ENCODE data around the gene ANP32B.

The ANP32B gene

GRCh38 chr9:98057138-98057799, 74.1 kb downstream of the ANP32B start:
- in situ Hi-C loops (cut with HindIII; ENCODE audit: low sequenced_read_pairs): no loop called here

GRCh38 chr9:98062161-98062560, 79.0 kb downstream of the ANP32B start:
- in situ Hi-C loops (cut with HindIII; ENCODE audit: low sequenced_read_pairs): no loop called here

DNA sequence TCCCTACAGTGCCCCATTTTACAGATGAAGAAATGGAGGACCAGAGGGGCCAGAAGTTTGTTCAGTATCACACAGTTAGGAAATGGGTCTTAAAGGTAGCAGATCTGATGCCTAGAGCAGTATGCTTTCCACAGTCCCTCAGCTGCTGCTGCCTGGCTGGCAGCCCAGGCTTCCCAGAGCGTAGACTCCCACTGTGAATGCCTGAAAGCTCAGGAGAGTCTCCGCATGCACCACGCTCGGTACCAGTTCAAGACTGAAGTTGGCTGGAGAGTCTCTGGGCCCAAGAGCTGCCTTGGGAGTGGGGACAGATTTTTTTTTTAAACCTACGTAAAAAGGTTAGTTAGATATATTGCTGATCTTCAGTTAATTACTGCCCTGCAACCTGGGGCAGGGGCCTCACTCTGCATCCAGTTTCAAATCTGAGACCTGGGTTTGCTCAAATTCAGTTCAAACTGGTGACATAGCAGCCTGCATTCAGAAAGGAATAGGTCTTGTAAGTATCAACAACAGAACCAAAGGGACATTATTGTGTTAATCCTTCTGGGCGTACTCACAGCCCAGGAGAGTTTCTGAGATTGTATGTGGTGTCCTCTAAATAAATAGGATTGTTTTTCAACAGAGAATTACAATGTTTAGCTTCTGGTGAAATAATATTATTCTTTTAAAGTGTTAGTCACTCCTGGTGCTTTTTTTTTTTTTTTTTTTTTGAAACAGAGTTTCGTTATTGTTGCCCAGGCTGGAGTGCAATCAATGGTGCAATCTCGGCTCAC, 81.7 kb downstream of the ANP32B start:
- in situ Hi-C loops (cut with HindIII; ENCODE audit: low sequenced_read_pairs): no loop called here

Measured in endothelial cell of hepatic sinusoid (primary cell).